Panc1 (cell line): ENCODE results near the gene HS3ST2.

ENCODE experiments used
- POLR2AphosphoS5 ChIP-seq: IDR thresholded peaks from 2 replicates; pipeline ENCODE4 v1.6.1; 2012; ENCODE audit warnings: mild to moderate bottlenecking, low read depth, low read length, moderate library complexity
- SIN3A ChIP-seq: IDR thresholded peaks from 2 replicates; pipeline ENCODE4 v1.6.1; 2012; ENCODE audit warnings: low read depth, mild to moderate bottlenecking, low read length, moderate library complexity, borderline replicate concordance; ENCODE audit not compliant: insufficient read depth
- TCF7L2 ChIP-seq: IDR thresholded peaks from 2 replicates; pipeline ENCODE4 v1.6.1; 2011; ENCODE audit warnings: mild to moderate bottlenecking, low read depth, low read length, inconsistent platforms
- TF ChIP-seq, protein P1 (sequence below): fragments of 450-650 bp; IDR thresholded peaks from 2 replicates; pipeline ENCODE4 v1.5.1; 2017; ENCODE audit warnings: mild to moderate bottlenecking
- TF ChIP-seq, protein P2 (sequence below), 2 experiments: IDR thresholded peaks; 2 replicates each; pipeline ENCODE4 v1.6.1; 2011 to 2012; ENCODE audit warnings: low read depth in 2 of 2, control low read depth in 1 of 2, low read length in 1 of 2, mild to moderate bottlenecking in 1 of 2, moderate library complexity in 1 of 2; ENCODE audit not compliant: insufficient read depth in 1 of 2

GRCh38 chr16:22848451-22848850, 34.5 kb downstream of the HS3ST2 start:
- TF ChIP-seq, protein P1, sequence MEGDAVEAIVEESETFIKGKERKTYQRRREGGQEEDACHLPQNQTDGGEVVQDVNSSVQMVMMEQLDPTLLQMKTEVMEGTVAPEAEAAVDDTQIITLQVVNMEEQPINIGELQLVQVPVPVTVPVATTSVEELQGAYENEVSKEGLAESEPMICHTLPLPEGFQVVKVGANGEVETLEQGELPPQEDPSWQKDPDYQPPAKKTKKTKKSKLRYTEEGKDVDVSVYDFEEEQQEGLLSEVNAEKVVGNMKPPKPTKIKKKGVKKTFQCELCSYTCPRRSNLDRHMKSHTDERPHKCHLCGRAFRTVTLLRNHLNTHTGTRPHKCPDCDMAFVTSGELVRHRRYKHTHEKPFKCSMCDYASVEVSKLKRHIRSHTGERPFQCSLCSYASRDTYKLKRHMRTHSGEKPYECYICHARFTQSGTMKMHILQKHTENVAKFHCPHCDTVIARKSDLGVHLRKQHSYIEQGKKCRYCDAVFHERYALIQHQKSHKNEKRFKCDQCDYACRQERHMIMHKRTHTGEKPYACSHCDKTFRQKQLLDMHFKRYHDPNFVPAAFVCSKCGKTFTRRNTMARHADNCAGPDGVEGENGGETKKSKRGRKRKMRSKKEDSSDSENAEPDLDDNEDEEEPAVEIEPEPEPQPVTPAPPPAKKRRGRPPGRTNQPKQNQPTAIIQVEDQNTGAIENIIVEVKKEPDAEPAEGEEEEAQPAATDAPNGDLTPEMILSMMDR, result no peak
- no peak for TF ChIP-seq POLR2AphosphoS5
- TF ChIP-seq, protein P2, sequence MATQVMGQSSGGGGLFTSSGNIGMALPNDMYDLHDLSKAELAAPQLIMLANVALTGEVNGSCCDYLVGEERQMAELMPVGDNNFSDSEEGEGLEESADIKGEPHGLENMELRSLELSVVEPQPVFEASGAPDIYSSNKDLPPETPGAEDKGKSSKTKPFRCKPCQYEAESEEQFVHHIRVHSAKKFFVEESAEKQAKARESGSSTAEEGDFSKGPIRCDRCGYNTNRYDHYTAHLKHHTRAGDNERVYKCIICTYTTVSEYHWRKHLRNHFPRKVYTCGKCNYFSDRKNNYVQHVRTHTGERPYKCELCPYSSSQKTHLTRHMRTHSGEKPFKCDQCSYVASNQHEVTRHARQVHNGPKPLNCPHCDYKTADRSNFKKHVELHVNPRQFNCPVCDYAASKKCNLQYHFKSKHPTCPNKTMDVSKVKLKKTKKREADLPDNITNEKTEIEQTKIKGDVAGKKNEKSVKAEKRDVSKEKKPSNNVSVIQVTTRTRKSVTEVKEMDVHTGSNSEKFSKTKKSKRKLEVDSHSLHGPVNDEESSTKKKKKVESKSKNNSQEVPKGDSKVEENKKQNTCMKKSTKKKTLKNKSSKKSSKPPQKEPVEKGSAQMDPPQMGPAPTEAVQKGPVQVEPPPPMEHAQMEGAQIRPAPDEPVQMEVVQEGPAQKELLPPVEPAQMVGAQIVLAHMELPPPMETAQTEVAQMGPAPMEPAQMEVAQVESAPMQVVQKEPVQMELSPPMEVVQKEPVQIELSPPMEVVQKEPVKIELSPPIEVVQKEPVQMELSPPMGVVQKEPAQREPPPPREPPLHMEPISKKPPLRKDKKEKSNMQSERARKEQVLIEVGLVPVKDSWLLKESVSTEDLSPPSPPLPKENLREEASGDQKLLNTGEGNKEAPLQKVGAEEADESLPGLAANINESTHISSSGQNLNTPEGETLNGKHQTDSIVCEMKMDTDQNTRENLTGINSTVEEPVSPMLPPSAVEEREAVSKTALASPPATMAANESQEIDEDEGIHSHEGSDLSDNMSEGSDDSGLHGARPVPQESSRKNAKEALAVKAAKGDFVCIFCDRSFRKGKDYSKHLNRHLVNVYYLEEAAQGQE (IDR thresholded peaks at IDR 0.05; ENCODE audit: insufficient read depth in 1 of 2, low read depth in 2 of 2, low read length in 1 of 2), result no peak
- no peak for TF ChIP-seq SIN3A
- no peak for TF ChIP-seq TCF7L2
